K562 (cell line): ENCODE measurements around the gene NAXD. TPM values are rescaled to one million over a fixed set of nuclear protein-coding genes. Genes with fewer than 3 reads are reported as not detected.
A peak's percentile ranks its signal among the peaks of the same experiment; 100 is the strongest.

ENCODE experiments used
- ATAC-seq: fragments of 200-7000 bp; cut with Tn5 transposase; 3 replicates; pipeline ENCODE4 v1.9.1; 2020; ENCODE audit warnings: moderate library complexity
- BruUV-seq: library from RNA; stranded (reverse); fragments of 400-500 nt; replicated peaks from 2 replicates; lab custom pipeline; 2021; lab: Mats Ljungman, UMichigan
- CTCF ChIA-PET: fragments of 300-600 bp; formaldehyde crosslinking; extraction: SDS; loops from one replicate; lab custom pipeline; 2021; ENCODE audit warnings: low intra/inter-chr PET ratio; lab: Yijun Ruan, JAX
- POLR2A ChIA-PET: fragments of 300-600, 350-650 bp; sonication (Branson Sonifier 250); formaldehyde crosslinking; extraction: SDS; loops from one replicate; lab custom pipeline; 2021; ENCODE audit warnings: antibody characterized with exemption, inconsistent platforms; lab: Yijun Ruan, JAX
- DNase-seq, 4 experiments: peaks; one replicate each; pipeline versions ENCODE4 v3.0.0 to v3.0.0-alpha.2; 2011 to 2018; ENCODE audit warnings: low spot score in 3 of 4, mixed read lengths in 3 of 4; ENCODE audit errors: extremely low read depth in 1 of 4
- FAIRE-seq: peaks from 2 replicates; lab custom pipeline; 2011; peaks lifted over from hg19 to GRCh38; lab: Jason Lieb, UNC
- H2AFZ ChIP-seq: 2 replicates; pipeline ENCODE4 v1.6.0; 2011; ENCODE audit warnings: low read depth, low read length, control low read depth, inconsistent platforms
- H3K27ac ChIP-seq: fragments of 200-600 bp; 3 replicates; pipeline ENCODE4 v1.8.0; 2011; ENCODE audit warnings: low read depth, mild to moderate bottlenecking, control low read depth, inconsistent platforms, low read length, moderate library complexity, mixed read lengths; ENCODE audit errors: extremely low read depth
- H3K27me3 ChIP-seq, 2 experiments: fragments of 300-600 bp in 1 of 2; 2 replicates in 1 of 2; 3 replicates in 1 of 2; pipeline versions ENCODE4 v1.6.0 to v1.8.0; 2011; ENCODE audit warnings: inconsistent platforms in 2 of 2, low read length in 2 of 2, mild to moderate bottlenecking in 1 of 2, mixed read lengths in 1 of 2, moderate library complexity in 1 of 2; ENCODE audit not compliant: control insufficient read depth in 2 of 2, insufficient read depth in 2 of 2
- H3K36me3 ChIP-seq: fragments of 300-600 bp; 3 replicates; pipeline ENCODE4 v1.8.0; 2011; ENCODE audit warnings: mild to moderate bottlenecking, low read length, inconsistent platforms; ENCODE audit not compliant: control insufficient read depth, insufficient read depth
- H3K4me1 ChIP-seq, 2 experiments: fragments of 200-600 bp in 1 of 2; replicated peaks in 1 of 2; 2 replicates in 1 of 2; 3 replicates in 1 of 2; pipeline versions ENCODE4 v1.5.1 to v1.8.0; 2011; ENCODE audit warnings: inconsistent platforms in 2 of 2, low read length in 2 of 2, mild to moderate bottlenecking in 1 of 2, mixed read lengths in 1 of 2, moderate library complexity in 1 of 2; ENCODE audit not compliant: control insufficient read depth in 2 of 2, insufficient read depth in 2 of 2
- H3K4me2 ChIP-seq: 2 replicates; pipeline ENCODE4 v1.6.1; 2011; ENCODE audit warnings: low read length, control low read depth, inconsistent platforms, mixed read lengths; ENCODE audit not compliant: insufficient read depth
- H3K4me3 ChIP-seq: fragments of 200-600 bp; sonication (generic), shearing (Covaris generic); 2 replicates; pipeline ENCODE4 v1.5.1; 2016; ENCODE audit warnings: control low read depth, inconsistent platforms
- H3K79me2 ChIP-seq: fragments of 200-600 bp; 3 replicates; pipeline ENCODE4 v1.8.0; 2011; ENCODE audit warnings: low read length, inconsistent platforms; ENCODE audit not compliant: control insufficient read depth, insufficient read depth
- H3K9ac ChIP-seq, 2 experiments: 2 replicates each; pipeline versions ENCODE4 v1.6.0 to v1.6.1; 2011; ENCODE audit warnings: low read depth in 2 of 2, low read length in 2 of 2, control low read depth in 1 of 2, inconsistent platforms in 1 of 2, mild to moderate bottlenecking in 1 of 2, mixed read lengths in 1 of 2; ENCODE audit not compliant: insufficient read depth in 1 of 2
- H3K9me1 ChIP-seq: one replicate; pipeline ENCODE4 v1.6.0; 2011; ENCODE audit warnings: inconsistent platforms, mild to moderate bottlenecking, low read length, moderate library complexity; ENCODE audit not compliant: control insufficient read depth, insufficient read depth
- H3K9me3 ChIP-seq: replicated peaks from 2 replicates; pipeline ENCODE4 v1.5.1; 2011; ENCODE audit warnings: low read depth, low read length, inconsistent platforms; ENCODE audit not compliant: control insufficient read depth, insufficient read depth
- H4K20me1 ChIP-seq: replicated peaks from 2 replicates; pipeline ENCODE4 v1.6.1; 2011; ENCODE audit warnings: low read length, inconsistent platforms, mixed read lengths; ENCODE audit not compliant: control insufficient read depth, insufficient read depth
- KAT2B ChIP-seq: IDR thresholded peaks from one replicate; pipeline ENCODE4 v1.6.1; 2012; ENCODE audit warnings: low read depth, mild to moderate bottlenecking, control low read depth, inconsistent platforms, low read length, moderate library complexity
- SAP30 ChIP-seq: fragments of 200-600 bp; sonication (generic); IDR thresholded peaks from 2 replicates; pipeline ENCODE4 v1.6.1; 2012; ENCODE audit warnings: borderline replicate concordance, low read depth, mild to moderate bottlenecking, moderate library complexity, low read length, control low read depth, inconsistent platforms; ENCODE audit not compliant: insufficient read depth, poor library complexity, severe bottlenecking
- SPI1 ChIP-seq: IDR thresholded peaks from 2 replicates; pipeline ENCODE4 v1.6.1; 2011; ENCODE audit warnings: low read depth, low read length, control low read depth, borderline replicate concordance
- UBTF ChIP-seq, 2 experiments: IDR thresholded peaks; 2 replicates each; pipeline ENCODE4 v1.6.1; 2012; ENCODE audit warnings: improper control_type of control experiment in 2 of 2, low read depth in 2 of 2, low read length in 2 of 2, borderline replicate concordance in 1 of 2
- ZNF316 ChIP-seq: fragments of 450-650 bp; IDR thresholded peaks from 2 replicates; pipeline ENCODE4 v1.6.1; 2016
- WGBS: fragments of 100-300 bp; shearing (Covaris generic); methylation state at CpG from one replicate; pipeline ENCODE4 v1.1.6; 2016; ENCODE audit warnings: low coverage, mixed read lengths; ENCODE audit not compliant: insufficient coverage; ENCODE audit errors: missing lambda C conversion rate; 5-methylcytosine and 5-hydroxymethylcytosine counted together
- in situ Hi-C: fragments of 300-500 bp; cut with MboI; formaldehyde crosslinking; loops from 4 replicates; pipeline ENCODE4 v1.15.0; 2018; ENCODE audit warnings: inconsistent platforms, mixed read lengths
- intact Hi-C: fragments of 100-400 bp; cut with micrococcal nuclease; formaldehyde crosslinking; loops from 2 replicates; pipeline ENCODE4 v1.14.2; 2022
- polyA plus RNA-seq, 8 experiments: library from polyadenylated mRNA; depleted of rRNA in 4 of 8; stranded (reverse) in 5 of 8; unstranded in 3 of 8; fragments of >200 nt; fragmentation: Nextera tagmentation in 2 of 8; fragmentation: Illumina TruSeq in 1 of 8; extraction: Ambion mirVana in 2 of 8; extraction: Trizol in 1 of 8; gene quantifications; 2 replicates each; pipeline versions ENCODE4 v1.2.1 to v1.2.3, GENCODE V29; 2011 to 2014; ENCODE audit warnings: inconsistent platforms in 1 of 8, missing spikeins in 1 of 8
- total RNA-seq, 7 experiments: library from RNA; depleted of rRNA in 6 of 7; stranded (reverse); fragments of >200 nt in 6 of 7; fragmentation: Illumina TruSeq in 2 of 7; extraction: Trizol in 2 of 7; gene quantifications; 2 replicates each; pipeline versions ENCODE4 v1.2.1 to v1.2.3, GENCODE V29; 2011 to 2021; ENCODE audit warnings: low replicate concordance in 1 of 7

Gene NAXD
- total and polyA plus RNA-seq, 9 of the 15 experiments (the other 6 are each of a cell fraction or from before 2014, with no cell fraction given): 0.59 to 20.6 (median 13.0) TPM

DNA sequence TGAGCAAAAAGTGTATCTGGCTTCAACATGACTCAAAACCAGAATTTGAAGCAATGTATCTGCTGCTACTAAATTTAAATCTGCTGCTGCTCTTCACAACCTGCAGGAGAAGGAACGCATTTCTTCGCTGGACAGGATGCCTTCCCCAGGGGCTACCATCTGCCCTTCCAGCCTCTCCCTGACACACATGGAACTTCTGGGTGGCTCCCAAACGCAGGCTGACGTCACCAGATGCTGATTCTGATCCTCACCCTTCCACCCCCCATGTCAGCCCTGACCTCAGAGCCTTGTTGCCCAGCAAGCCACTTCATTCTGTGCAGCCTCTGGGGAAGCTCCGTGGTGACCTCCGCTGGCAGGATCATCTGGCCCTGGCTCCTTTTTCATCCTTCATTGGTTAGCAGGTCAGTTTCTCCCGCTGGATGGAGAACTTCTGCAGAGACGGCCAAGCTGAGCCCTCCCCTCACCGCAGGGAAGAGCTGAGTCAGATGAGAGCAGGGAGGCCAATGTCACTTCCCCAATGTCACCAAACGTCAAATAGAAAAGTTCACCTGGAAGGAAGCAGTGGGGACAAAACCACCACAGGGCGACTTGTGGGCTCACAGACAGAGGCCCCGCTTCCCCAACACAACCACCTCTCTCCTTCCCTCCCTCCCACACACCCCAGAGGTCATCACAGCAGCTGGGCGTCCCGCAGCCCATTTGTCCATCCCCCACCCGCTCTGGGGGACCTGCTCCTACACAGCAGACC is 39.8 kb upstream of the NAXD start (continued):
- TF ChIP-seq UBTF (IDR thresholded peaks at IDR 0.05; ENCODE audit: borderline replicate concordance in 1 of 2, low read depth in 2 of 2, low read length in 2 of 2): 0 out of 4 replicates have a peak, but pooled peaks of 1 of the 2 experiments have one; percentile 38
- peak; percentile 42; the same call in 1 of the 2 replicates for TF ChIP-seq ZNF316
- TF ChIP-seq KAT2B: no peak

- H4K20me1 ChIP-seq: no peaks in the 10 kb centered on the region
- no peak overlapping the region for H3K4me3 ChIP-seq
- H3K4me2 ChIP-seq: peak overlapping the region; percentile 62; the same call in 1 of the 2 replicates
- no peaks in the 10 kb centered on the region for H3K9me1 ChIP-seq
- H3K36me3 ChIP-seq: no peaks in the 10 kb centered on the region
- no peak for TF ChIP-seq SAP30
- 0 out of 2 replicates have a peak, but pooled peaks have one; percentile 31 for TF ChIP-seq SPI1
- no peaks in the 10 kb centered on the region for H3K9me3 ChIP-seq
- ATAC-seq: no peak
- H2AFZ ChIP-seq: peak overlapping the region; percentile 76
- peaks cover 21% of the 10 kb centered on the region in 2 experiments; a peak in 4 of 5 replicates for H3K4me1 ChIP-seq
- ChIA-PET POLR2A (interaction anchor here (0.9 kb wide), 1 partner anchor 39 kb away, joined by 4 read pairs; the partner anchor contains the start of gene NAXD), CTCF (no interaction called here)
- H3K27ac ChIP-seq: 0 out of 3 replicates have a peak overlapping the region, but pooled peaks have one; percentile 19
- 36% methylated on average over 7 of the region's 7 CpGs for WGBS
- no peak for FAIRE-seq
- BruUV-seq: no TSS peak
- in situ Hi-C loops (no loop called here), intact Hi-C loops (loop anchor here (5.0 kb wide), 1 partner anchor 69 kb away; no protein-coding TSS in a partner anchor)
- no peaks in the 10 kb centered on the region for H3K79me2 ChIP-seq
- no peak overlapping the region; a peak in 1 of 4 replicates for H3K9ac ChIP-seq
- DNase-seq: no peak
- no peaks in the 10 kb centered on the region; a peak in 1 of 5 replicates for H3K27me3 ChIP-seq
Measured at GRCh38 chr13:110576070-110576394, 39.3 kb upstream of the NAXD start.
